ENCODE results near the gene PNLIPRP1.

Gene PNLIPRP1

GRCh38 chr10:116587878-116588591 lies 2.7 kb upstream of the PNLIPRP1 start:
- H3K4me3 ChIP-seq (ENCODE audit: low read depth, low read length): no peak overlapping the region
- TF ChIP-seq, protein P1, sequence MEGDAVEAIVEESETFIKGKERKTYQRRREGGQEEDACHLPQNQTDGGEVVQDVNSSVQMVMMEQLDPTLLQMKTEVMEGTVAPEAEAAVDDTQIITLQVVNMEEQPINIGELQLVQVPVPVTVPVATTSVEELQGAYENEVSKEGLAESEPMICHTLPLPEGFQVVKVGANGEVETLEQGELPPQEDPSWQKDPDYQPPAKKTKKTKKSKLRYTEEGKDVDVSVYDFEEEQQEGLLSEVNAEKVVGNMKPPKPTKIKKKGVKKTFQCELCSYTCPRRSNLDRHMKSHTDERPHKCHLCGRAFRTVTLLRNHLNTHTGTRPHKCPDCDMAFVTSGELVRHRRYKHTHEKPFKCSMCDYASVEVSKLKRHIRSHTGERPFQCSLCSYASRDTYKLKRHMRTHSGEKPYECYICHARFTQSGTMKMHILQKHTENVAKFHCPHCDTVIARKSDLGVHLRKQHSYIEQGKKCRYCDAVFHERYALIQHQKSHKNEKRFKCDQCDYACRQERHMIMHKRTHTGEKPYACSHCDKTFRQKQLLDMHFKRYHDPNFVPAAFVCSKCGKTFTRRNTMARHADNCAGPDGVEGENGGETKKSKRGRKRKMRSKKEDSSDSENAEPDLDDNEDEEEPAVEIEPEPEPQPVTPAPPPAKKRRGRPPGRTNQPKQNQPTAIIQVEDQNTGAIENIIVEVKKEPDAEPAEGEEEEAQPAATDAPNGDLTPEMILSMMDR (IDR thresholded peaks at IDR 0.05; ENCODE audit: borderline replicate concordance, insufficient read depth, low read depth, low read length): no peak

GRCh38 chr10:116588995-116589394 lies 1.8 kb upstream of the PNLIPRP1 start:
- H3K4me3 ChIP-seq (ENCODE audit: low read depth, low read length): no peak overlapping the region
- TF ChIP-seq, protein P1 (IDR thresholded peaks at IDR 0.05; ENCODE audit: borderline replicate concordance, insufficient read depth, low read depth, low read length): no peak

DNA sequence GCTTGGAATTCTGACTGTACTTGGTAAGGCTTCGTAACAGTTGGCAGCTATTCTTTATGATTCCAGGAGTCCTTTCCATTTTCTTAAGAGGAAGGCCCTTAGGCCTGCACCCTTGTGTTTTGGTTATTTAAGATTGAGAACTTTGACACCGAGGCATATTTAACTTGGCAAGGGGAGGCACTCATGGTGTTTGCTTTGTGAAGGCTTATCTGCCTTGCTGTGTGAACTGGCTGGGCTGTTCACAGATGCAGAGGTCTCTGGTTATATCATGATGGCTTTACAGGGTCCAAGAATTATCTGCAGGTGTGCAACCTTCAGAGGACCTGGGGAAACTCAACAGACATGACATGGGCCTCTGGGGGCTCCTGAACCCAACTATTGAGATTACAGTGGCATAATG lies 833 bp upstream of the PNLIPRP1 start:
- no peak overlapping the region for H3K4me3 ChIP-seq (ENCODE audit: low read depth, low read length)
- TF ChIP-seq, protein P1 (IDR thresholded peaks at IDR 0.05; ENCODE audit: borderline replicate concordance, insufficient read depth, low read depth, low read length): no peak

GRCh38 chr10:116593139-116593740 lies 2.5 kb downstream of the PNLIPRP1 start:
- H3K4me3 ChIP-seq (ENCODE audit: low read depth, low read length): no peak overlapping the region
- TF ChIP-seq, protein P1 (IDR thresholded peaks at IDR 0.05; ENCODE audit: borderline replicate concordance, insufficient read depth, low read depth, low read length): no peak

DNA sequence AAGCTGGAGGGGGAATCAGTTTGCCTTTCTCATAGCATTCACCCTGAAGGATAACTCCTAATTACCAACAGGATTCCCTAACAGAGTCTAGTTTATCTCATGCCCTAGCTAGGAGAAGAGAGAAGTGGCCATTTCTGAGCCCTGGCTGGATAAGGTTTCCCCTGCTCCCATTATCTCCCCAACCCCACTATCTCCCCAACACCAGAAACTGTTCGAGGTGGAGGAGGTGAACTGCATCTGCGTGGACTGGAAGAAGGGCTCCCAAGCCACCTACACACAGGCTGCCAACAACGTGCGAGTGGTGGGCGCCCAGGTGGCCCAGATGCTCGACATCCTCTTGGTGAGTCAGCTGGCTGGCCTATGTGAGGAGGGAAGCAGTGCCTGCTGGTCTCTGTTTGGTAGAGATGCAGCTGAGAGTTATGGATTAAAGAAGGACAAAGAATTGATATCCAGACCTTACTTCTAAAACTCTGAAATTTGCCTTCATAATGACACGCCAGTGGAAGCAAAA lies 3.8 kb downstream of the PNLIPRP1 start:
- TF ChIP-seq, protein P1 (IDR thresholded peaks at IDR 0.05; ENCODE audit: borderline replicate concordance, insufficient read depth, low read depth, low read length): no peak
- H3K4me3 ChIP-seq (ENCODE audit: low read depth, low read length): no peak overlapping the region

- TF ChIP-seq, protein P1 (IDR thresholded peaks at IDR 0.05; ENCODE audit: borderline replicate concordance, insufficient read depth, low read depth, low read length): no peak
These were observed 5.3 kb downstream of the PNLIPRP1 start for GRCh38 chr10:116596062-116596461.

GRCh38 chr10:116597543-116597942 lies 6.8 kb downstream of the PNLIPRP1 start:
- TF ChIP-seq, protein P1 (IDR thresholded peaks at IDR 0.05; ENCODE audit: borderline replicate concordance, insufficient read depth, low read depth, low read length): no peak
- H3K4me3 ChIP-seq (ENCODE audit: low read depth, low read length): no peak overlapping the region

More at GRCh38 chr10:116596062-116596461, 5.3 kb downstream of the PNLIPRP1 start:
- H3K4me3 ChIP-seq (ENCODE audit: low read depth, low read length): no peak overlapping the region
